ENCODE measurements around the gene AKAP1.

DNA sequence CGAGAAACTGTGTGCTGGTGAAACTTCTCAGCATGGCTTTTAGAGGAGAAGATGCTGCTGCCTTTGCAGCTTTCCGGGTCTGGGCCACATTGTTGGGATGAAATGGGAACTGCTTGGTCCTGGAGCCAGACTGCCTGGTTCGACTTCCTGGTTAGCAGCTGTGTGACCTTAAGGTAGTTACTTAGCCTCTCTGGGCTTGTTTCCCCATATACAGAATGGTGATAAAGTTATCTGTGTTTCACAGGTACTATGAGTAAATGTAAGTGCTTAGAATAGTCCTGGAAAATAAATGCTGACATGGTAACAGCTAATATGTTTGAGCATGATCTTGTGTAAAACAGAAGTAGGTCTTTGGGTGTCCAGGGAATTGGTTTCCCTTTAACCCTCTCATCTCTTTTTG, 26.3 kb downstream of the AKAP1 start:
- TF ChIP-seq, protein P1, sequence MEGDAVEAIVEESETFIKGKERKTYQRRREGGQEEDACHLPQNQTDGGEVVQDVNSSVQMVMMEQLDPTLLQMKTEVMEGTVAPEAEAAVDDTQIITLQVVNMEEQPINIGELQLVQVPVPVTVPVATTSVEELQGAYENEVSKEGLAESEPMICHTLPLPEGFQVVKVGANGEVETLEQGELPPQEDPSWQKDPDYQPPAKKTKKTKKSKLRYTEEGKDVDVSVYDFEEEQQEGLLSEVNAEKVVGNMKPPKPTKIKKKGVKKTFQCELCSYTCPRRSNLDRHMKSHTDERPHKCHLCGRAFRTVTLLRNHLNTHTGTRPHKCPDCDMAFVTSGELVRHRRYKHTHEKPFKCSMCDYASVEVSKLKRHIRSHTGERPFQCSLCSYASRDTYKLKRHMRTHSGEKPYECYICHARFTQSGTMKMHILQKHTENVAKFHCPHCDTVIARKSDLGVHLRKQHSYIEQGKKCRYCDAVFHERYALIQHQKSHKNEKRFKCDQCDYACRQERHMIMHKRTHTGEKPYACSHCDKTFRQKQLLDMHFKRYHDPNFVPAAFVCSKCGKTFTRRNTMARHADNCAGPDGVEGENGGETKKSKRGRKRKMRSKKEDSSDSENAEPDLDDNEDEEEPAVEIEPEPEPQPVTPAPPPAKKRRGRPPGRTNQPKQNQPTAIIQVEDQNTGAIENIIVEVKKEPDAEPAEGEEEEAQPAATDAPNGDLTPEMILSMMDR (conservative IDR thresholded peaks at IDR 0.05; ENCODE audit: low read depth, low read length), result no peak
- TF ChIP-seq EZH2phosphoT487 (IDR thresholded peaks at IDR 0.05; ENCODE audit: borderline replicate concordance, low read length), result no peak
- TF ChIP-seq EZH2 (IDR thresholded peaks at IDR 0.05; ENCODE audit: low read length, unreplicated experiment), result no peak
